ENCODE data around the gene XYLT1.

DNA sequence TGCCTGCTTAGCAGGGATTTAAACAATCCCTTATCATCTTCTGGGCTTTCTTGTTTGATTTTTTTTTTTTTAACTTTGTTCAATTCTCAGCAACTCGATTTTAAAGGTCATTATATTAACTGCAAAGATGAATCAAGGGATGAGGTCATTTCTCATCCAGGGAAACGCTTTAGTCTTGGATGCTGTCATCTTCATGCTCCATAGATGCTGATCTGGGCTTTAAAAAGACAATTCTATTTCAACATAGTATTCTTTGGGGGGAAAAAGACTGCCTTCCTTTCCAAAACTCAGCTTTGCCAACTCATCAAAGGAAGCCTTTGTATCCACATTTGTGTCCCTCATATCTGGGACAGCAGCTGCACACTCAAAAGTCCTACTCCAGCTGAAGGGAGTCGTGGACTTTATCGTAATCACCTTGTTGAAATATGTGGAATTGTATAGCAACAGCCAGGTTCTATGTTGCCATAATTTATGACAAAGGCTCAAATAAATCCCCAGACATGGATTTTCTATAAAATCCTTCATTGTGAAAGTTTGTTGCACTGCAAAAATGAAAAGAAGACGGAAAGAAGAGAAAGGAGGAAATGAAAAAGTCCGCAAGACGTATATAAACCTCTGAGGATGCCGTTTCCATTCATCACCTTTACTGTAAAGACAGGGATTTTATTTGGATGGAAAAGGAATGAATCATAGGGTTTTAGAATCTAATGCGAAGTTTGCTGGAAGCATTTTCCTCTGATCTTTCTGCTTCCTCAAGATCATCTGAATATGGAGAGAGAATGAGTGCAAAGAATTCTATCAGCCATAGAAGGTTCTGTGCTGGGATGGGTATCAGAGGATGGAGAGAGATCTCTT, 48.6 kb upstream of the XYLT1 start:
- TF ChIP-seq, protein P1, sequence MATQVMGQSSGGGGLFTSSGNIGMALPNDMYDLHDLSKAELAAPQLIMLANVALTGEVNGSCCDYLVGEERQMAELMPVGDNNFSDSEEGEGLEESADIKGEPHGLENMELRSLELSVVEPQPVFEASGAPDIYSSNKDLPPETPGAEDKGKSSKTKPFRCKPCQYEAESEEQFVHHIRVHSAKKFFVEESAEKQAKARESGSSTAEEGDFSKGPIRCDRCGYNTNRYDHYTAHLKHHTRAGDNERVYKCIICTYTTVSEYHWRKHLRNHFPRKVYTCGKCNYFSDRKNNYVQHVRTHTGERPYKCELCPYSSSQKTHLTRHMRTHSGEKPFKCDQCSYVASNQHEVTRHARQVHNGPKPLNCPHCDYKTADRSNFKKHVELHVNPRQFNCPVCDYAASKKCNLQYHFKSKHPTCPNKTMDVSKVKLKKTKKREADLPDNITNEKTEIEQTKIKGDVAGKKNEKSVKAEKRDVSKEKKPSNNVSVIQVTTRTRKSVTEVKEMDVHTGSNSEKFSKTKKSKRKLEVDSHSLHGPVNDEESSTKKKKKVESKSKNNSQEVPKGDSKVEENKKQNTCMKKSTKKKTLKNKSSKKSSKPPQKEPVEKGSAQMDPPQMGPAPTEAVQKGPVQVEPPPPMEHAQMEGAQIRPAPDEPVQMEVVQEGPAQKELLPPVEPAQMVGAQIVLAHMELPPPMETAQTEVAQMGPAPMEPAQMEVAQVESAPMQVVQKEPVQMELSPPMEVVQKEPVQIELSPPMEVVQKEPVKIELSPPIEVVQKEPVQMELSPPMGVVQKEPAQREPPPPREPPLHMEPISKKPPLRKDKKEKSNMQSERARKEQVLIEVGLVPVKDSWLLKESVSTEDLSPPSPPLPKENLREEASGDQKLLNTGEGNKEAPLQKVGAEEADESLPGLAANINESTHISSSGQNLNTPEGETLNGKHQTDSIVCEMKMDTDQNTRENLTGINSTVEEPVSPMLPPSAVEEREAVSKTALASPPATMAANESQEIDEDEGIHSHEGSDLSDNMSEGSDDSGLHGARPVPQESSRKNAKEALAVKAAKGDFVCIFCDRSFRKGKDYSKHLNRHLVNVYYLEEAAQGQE (IDR thresholded peaks at IDR 0.05; ENCODE audit: borderline replicate concordance), result no peak
- TF ChIP-seq, protein P2, sequence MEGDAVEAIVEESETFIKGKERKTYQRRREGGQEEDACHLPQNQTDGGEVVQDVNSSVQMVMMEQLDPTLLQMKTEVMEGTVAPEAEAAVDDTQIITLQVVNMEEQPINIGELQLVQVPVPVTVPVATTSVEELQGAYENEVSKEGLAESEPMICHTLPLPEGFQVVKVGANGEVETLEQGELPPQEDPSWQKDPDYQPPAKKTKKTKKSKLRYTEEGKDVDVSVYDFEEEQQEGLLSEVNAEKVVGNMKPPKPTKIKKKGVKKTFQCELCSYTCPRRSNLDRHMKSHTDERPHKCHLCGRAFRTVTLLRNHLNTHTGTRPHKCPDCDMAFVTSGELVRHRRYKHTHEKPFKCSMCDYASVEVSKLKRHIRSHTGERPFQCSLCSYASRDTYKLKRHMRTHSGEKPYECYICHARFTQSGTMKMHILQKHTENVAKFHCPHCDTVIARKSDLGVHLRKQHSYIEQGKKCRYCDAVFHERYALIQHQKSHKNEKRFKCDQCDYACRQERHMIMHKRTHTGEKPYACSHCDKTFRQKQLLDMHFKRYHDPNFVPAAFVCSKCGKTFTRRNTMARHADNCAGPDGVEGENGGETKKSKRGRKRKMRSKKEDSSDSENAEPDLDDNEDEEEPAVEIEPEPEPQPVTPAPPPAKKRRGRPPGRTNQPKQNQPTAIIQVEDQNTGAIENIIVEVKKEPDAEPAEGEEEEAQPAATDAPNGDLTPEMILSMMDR (IDR thresholded peaks at IDR 0.05; ENCODE audit: poor library complexity, severe bottlenecking), result no peak
- TF ChIP-seq TAF1 (IDR thresholded peaks at IDR 0.05; ENCODE audit: low read depth) (no peak), POLR2AphosphoS5 (IDR thresholded peaks at IDR 0.05) (no peak), SMC3 (conservative IDR thresholded peaks at IDR 0.05; ENCODE audit: poor library complexity) (no peak)
